Measurements from ENCODE around the gene MTMR3.
"Not testable (repeated sequence)": the region's sequence is repeated elsewhere in the genome, so short reads cannot be mapped to it uniquely, and the experiment has no call there.

The MTMR3 gene

DNA sequence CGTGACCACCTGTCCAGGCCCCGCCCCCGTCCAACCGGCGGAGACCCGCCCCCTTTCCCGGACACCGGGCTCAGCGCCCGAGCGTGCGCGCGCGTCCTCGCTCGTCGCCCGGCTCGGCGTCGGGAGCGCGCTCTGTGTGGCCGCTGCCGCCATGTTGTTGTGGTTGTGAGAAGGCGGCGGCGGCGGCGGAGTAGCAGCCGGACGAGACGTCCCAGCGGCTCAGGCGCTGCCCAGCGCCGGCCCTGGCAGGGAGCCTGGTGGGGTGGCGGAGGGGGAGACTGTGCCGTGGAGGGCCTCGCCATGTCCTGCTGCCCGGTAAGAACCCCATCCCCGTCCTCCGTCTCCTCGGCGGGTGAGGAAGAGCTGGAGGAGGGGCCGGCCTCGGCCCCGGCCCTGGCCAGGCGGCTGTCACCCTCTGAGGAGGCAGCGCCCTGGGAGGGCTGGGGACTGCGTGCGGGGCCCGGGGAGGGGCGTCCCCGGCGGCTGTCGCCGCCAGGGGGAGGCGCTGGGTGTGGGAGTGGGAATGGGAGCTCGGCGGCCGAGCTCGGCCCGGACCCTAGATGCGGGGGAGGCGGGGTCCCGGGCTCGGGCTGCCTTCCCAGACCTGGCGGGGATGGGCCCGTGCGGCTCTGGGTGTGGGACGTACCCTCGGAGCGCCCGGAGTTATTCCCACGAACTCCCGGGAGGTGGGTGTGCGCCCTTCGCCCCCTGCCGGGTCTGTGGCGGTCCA lies at the start of gene MTMR3:
Gene MTMR3, plus strand, starts transcription at position 130 of the 730 bp plus-strand sequence. CDS start 87,886 bp downstream, outside the sequence.
- peak; percentile 95 for DNase-seq

DNA sequence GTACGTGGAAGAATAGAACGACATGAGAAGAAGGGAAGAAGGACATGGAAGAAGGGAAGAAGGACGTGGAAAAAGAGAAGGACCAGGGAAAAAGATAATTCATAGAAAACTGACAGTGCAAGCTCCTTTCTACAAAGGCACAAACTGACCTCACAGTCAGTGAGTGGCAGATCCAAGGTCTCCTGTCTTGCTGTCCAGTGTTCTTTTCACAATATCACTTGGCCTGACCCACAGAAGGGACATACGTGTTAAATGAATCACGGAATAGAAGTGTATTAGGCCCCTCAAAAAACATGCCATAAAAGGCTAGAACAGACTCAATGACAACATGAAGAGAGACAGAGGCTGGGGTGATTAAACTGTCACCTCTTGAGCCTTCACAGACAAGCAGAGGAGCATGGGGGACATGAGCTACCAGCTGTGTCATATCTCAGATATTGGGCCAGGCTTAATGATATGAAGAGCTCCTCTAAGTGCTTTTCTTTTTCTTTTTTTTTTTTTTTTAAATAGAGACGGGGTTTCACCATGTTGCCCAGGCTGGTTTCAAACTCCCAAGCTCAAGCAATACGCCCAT lies 49.5 kb upstream of the MTMR3 start:
- DNase-seq, result no peak

DNA sequence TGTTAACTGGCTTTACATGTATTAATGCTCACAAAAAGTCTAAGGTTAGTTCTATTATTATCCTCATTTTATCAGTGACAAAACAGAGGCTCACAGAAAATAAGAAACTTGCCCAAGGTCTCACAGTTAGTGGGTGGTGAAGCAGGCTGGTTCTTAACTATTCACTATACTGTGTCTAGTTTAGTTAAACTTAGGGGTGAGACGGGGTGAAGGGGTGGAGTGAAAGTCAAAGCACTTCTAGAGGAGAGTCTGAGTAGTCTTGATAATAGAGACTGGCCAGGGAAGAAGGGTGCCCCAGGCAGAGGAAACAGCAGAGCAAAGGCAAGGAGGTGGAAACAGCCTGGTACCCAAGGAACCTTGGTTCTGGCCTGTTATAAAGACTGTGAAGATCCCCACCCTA lies 48.9 kb upstream of the MTMR3 start:
- no peak for DNase-seq

DNA sequence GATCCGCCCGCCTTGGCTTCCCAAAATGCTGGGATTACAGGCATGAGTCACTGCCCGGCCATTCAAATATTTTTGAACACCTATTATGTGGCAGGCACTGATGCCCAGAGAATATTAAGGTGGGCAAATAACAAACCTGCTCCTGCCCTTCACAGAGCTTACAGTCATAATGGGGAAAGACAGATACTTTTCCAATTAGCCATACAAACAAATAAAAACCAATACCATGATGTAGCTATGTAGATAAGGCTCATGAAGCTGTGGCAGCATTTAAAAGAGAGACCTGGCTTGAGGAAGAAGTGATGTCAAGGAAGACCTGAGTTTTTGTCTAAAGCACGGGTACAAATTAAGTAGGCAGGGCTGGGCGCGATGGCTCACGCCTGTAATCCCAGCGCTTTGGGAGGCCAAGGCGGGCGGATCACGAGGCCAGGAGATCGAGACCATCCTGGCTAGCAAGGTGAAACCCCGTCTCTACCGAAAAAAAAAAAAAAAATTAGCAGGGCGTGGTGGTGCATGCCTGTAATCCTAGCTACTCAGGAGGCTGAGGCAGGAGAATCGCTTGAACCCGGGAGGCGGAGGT lies 46.1 kb upstream of the MTMR3 start:
- not testable (repeated sequence) for DNase-seq

DNA sequence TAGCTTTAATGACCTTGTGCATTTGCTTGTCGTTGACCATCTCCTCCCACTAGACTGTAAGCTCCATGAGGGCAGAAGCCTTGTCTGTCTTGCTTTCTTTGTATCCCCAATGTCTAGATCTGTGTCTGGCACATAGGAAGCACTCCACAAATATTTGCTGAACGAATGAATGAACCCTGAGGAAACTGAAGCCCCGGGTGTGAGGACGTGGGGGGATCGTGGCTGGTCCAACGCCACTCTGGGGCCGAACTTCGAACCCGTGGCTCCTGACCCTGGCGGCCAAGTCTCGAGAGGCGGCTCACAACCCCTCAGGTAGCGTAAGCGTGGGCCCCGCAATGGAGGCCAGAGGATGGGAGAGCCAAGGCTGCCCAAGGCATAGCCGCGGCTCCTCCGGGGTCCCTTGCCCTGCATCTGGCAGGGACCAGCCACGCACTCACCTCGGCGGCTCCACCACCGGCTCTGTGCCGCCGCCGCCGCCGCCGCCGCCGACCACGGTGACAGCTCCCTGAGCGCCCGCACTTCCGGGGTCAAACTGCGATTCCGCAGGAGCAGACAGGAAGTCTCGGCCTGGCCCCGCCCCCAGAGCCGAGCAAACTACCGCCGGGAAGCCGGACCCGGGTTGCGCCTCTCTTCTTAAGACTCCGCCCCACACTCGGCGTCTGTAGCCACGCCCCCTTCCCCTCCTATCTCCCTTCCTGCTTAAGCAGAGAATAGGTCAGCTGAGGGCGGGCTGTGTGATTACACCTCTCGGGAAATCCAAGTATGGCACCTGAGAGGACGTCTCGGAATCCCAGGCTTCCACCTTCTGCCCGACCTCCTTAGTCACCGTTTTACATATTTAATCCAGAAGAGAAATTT lies 45.0 kb upstream of the MTMR3 start, which contains the start of gene ASCC2:
Gene ASCC2, minus strand, starts transcription at position 534 of the 858 bp plus-strand sequence. CDS start 5,949 bp downstream, outside the sequence.
- peak; percentile 99 for DNase-seq

DNA sequence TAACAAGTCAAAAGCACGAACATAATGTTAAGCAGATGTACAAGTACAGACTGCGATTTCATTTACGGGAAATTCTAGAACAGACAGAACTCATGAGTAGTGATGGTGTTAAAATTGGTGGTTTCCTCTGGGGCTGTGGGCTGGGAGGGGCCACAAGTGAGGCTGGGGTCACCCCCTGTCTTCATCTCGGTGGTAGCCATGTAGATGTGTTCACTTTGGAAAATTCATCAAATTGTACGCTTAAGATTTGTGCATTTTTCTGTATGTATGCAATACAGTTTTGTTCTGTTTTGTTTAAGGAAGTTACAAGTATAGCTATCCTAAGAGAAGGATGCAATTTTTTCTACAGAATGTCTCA lies 44.4 kb upstream of the MTMR3 start:
- DNase-seq, result no peak

DNA sequence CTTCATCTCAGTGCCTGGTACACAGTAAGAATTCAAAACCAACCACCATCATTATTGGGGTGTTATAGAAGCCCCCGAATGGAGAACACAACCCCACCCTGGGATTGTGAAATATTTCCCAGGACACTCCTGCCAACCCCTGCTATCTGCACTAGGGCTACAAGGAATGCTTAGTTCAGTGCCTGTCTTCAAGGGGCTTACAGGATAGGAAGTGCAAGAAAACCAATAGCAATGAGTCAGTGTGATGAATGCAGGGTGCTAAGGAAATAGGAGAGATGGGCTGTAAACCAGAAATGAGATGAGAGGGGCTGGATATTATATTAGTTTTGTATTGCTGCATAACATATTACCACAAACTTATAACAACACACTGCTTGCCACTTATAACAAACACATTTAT lies 43.9 kb upstream of the MTMR3 start:
- DNase-seq, result peak; percentile 53

DNA sequence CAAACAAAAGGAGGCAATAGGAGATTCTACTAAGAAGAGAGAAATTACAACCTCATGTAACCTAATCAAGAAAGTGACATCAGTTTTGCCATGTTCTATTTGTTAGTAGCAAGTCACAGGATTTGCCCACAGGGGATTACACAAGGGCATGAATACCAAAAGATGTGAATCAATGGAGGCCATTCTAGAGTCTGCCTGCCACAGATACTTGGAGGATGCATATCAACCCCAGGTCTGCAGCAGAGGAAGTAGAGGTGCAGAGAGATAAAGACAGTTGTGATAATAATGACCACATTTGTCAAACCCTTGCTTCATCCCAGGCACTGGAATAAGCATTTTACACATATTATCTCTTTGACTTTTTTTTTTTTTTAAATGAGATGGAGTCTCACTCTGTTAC lies 42.5 kb upstream of the MTMR3 start:
- DNase-seq, result peak; percentile 94

DNA sequence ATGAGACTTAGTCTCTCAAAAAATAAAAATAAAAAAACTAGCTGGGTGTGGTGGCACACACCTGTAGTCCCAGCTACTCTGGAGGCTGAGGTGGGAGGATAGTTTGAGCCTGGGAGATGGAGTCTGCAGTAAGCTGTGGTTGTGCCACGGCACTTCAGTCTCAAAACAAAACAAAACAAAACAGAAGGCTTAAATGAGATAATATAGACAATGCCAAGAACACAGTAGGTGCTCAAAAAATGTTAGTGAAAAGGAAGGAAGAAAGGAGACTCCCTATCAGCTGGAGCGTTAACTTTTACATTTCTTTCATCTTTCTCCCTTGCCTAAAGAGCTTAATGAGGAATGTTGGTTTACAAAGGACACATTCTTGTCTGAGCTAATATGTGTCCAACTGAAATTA lies 40.8 kb upstream of the MTMR3 start:
- no peak for DNase-seq

DNA sequence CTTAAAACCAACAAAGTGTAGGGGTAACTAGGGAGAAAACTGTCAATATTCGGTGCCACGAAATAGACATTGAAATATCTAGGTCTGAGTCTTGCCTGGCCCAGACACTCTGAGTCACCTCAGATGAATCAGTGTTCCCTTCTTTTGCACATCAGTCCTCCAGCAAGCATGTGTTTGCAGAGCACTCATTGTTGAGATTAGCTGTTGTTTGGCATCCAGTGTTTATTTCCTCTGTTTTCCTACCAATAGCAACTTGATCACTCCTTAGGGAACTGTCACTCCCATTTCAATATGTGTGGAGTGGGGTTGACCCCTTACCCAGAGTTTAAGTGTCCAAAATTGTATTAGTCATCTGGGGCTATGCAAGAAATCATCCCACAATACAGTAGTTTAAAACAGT lies 40.2 kb upstream of the MTMR3 start:
- peak; percentile 34 for DNase-seq

DNA sequence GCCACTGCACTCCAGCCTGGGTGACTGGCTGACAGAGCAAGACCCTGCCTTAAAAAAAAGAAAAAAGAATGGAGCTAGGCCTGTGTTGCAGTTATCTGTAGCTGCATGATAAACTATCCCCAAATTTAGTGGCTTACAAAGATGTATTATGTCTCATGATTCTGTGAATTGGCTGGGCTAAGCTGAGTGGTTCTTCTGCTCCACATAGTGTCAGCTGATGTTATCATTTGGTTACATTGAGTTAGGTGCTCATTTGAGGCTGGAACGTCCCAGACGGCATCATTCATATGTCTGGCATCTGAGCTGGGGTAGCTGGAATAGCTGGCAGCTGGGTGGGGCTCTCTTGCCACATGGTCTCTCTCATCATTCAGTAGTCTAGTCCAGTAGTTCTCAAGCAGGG lies 36.7 kb upstream of the MTMR3 start:
- DNase-seq, result no peak

DNA sequence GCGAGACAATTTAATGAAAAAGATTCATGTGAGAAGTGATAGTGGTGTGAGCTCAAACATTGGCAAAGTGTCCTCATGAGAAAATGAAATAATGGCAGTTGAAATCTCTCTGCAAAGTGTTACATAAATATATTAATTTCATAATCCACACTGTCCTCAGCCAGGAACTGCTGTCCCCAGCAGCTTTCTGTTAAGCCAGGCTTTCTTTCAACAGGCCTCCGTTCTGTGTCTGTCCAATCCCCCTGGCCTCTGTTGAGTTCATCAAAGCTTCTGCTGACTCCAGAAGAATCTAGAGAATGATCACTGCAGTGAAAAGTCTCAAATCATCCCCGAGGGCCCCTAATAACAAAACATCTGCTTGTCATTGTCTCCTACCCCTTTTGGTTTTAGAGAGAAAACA lies 34.9 kb upstream of the MTMR3 start:
- no peak for DNase-seq

DNA sequence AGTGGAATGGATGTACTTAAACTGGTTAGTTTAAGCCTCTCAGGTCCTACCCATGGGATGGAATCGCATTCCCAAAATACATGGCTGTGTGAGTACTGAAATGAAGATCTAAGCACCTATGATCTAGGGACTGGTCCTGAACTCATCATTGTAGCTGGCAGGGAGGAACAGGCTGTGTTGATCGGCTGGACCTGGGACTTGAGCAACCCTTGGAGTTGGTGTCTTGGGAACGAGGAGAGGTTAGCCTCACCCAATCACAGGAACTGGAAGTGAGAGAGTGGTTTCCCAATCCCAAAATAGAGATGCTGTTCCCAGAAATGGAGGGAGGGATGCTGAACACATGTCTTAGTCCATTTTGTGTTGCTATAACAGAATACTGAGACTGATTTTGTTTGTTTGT lies 28.5 kb upstream of the MTMR3 start:
- no peak for DNase-seq

DNA sequence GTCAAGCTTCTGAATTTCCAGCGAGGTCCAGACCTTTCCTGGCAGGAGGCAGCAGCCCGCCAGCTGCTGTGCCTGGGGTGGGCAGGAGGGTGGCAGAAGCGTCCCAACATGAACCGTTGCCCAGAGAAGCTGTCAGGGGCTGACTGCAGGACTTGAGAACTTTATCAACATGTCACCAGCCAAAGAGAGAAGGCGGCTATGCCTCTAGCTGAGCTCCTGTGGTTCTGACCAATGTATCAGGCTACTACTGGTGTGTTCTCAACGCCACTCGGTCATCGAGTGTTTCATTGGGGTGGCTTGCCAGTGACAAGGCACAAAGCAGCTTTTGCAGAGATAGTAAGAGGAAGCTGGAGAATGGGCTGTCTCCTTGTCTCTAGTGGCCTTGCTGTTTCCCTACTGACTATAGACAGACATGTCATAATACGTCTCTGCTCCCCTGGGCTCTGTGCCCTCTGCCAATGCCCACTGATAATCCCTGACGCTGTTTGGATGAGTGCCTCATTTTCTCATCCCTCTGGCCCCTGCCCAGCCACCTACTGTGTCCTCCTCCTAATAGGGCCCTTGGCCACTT lies 27.3 kb upstream of the MTMR3 start:
- DNase-seq, result peak; percentile 34

DNA sequence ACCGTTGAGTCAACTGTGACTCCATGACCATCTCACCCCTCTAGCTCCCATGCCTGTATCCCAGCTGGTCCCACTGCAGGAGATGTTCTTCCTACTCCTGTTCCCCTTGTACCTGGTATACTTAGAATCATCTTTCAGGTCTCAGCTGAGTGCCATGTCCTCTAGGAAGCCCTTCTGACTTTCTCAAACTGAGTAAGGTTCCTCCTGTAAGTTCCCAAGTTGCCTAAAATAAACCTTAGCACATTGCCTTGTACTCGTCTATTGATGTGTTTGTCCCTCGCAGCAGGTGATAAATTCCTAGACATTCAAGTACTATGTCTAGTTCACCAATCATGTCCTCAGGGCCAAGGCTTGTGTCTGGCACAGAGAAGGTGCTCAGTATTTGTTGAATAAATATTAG lies 26.5 kb upstream of the MTMR3 start:
- DNase-seq, result no peak

DNA sequence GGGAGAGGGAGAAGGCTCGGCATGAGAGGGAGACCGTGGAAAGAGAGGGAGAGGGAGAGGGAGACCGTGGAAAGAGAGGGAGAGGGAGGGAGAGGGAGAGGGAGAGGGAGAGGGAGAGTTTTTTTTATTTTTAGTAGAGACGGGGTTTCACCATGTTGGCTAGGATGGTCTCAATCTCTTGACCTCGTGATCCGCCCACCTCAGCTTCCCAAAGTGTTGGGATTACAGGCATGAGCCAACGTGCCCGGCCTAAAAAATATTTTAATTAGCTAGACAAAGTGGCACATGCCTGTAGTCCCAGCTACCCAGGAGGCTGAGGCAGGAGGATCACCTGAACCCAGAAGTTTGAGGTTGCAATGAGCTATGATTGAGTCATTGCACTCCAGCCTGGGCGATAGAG lies 23.9 kb upstream of the MTMR3 start:
- DNase-seq, result not testable (repeated sequence)

DNA sequence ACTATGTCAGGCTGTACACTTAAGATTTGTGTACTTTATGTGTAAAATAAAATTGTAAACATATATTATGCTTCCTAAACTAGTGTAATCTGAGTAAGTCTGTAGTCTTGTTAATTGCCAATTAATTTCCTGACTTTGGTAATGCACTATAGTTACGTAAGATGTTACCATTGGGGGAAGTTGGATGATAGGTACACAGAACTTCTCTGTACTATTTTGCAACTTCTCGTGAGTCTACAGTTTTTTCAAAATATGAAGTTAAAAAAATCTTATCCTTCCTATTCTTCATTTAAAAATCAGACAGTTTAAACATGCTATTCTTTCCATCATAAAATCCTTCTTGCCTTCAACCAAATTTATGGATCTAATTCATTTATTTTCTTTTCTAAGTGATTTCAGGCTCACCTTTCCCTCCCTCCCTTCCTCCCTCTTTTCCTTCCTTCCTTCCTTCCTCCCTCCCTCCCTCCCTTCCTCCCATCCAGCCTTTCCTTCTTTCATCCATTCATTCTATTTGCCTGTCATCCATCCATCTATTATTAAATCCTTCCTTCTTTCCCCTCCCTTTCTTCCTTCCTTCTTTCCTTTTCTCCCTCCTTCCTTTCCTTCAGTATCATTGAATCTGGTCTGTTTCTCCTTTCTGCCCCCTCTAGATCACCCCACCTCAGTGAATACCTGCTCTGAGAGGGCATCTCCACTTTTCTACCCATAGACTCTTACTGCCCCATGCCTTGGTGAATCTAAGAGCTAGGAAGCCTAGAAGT lies 22.8 kb upstream of the MTMR3 start:
- DNase-seq, result no peak

DNA sequence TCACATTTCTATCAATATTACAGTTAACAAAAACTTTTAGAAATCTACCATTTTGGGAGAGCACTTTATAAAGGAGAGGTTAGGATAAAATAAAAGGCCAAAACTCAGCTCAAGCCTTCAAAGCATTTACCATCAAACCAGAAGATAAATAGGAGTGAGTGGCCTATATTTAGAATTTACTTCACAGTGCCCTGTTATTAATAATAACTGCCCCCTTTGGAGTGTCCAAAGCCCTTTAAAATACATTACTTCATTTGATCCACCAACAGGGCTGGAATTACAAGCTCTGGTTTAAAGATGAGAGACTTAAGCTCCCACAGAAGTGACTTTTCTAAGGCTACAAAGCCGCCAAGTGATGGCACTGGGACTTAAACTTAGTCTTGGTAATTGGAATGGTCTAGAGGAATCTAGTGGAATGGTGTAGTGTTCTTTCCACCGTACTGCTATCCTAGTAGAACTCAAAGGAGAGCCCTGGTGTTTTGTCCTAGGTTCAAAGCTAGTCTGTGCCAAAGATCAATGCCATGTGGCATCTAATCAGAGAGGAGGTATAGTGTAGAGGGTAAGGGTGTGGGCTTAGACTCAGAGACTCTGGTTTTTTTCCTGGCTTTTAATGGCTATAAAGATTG lies 21.2 kb upstream of the MTMR3 start:
- no peak for DNase-seq

DNA sequence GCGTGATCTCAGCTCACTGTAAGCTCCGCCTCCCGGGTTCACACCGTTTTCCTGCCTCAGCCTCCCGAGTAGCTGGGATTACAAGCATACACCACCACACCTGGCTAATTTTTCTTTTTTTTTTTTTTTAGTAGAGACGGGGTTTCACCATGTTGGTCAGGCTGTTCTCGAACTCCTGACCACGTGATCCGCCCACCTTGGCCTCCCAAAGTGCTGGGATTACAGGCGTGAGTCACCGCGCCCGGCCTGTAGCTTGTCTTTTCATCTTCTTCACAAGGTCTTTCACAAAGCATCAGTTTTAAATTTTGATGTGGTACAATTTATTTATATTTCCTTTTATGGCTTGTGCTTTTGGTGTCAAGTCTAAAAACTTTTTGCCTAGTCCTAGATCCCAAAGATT lies 17.4 kb upstream of the MTMR3 start:
- DNase-seq, result not testable (repeated sequence)

DNA sequence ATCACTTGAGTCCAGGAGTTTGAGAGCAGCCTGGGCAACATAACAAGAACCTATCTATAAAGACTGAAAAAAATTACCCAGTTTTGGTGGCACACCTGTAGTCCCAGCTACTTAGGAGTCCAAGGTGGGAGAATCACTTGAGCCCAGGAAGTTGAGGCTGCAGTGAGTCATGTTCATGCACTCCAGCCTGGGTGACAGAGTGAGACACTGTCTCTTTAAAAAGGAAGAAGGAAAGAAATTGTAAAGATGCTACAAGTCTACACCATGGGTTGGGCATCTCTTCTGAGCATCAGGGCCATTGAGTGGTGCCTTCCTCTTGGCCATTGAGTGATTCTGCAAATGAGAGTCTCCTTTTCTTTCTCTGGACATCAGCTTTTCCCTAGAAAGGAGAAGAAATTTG lies 15.7 kb upstream of the MTMR3 start:
- no peak for DNase-seq

DNA sequence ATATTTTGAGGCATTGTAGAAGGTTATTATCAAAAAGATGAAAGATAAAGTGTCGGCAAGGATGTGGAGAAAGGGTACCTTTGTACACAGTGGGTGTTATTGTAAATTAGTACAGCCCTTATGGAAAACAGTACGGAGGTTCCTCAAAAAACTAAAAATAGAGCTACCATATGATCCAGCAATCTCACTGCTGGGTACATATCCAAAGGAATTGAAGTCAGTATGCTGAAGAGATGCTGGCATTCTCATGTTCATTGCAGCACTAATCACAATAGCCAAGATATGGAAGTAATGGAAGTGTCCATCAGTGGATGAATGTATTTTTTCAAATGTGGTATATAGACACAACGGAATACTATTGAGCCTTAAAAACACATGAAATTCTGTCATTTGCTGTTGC lies 15.1 kb upstream of the MTMR3 start:
- no peak for DNase-seq

DNA sequence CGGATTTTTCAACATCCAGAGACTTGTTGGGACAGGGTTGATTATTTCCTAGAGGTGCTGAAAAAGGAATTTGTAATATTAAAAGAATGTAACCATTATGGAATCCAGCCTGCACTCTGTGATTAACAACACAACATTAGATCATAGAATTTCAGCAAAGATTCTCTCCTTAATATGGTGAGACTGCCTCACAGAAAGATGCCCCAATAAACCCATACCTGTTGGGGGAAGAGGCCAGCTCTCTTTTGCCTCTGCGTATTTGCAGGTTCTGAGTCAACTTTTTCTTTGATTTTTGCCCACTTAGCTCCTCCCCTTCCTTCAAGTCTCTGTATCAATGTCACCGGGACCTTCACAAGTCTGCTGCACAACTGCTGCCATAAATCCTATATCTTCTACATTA lies 12.4 kb upstream of the MTMR3 start:
- DNase-seq, result no peak
